Ishikawa (cell line): ENCODE data around the gene TTC34.

Experiments
- CEBPB ChIP-seq: IDR thresholded peaks from 2 replicates; pipeline ENCODE4 v1.6.1; 2012
- EP300 ChIP-seq: IDR thresholded peaks from 2 replicates; pipeline ENCODE4 v1.6.1; 2012; ENCODE audit warnings: borderline replicate concordance
- RAD21 ChIP-seq: IDR thresholded peaks from 2 replicates; pipeline ENCODE4 v1.6.1; 2012; ENCODE audit warnings: low read depth
- ZBTB7A ChIP-seq: IDR thresholded peaks from 2 replicates; pipeline ENCODE4 v1.6.1; 2012; ENCODE audit warnings: low read depth
- TF ChIP-seq, protein P1 (sequence below): IDR thresholded peaks from 2 replicates; pipeline ENCODE4 v1.6.1; 2012
- TF ChIP-seq, protein P2 (sequence below): IDR thresholded peaks from 2 replicates; pipeline ENCODE4 v1.6.1; 2012

DNA sequence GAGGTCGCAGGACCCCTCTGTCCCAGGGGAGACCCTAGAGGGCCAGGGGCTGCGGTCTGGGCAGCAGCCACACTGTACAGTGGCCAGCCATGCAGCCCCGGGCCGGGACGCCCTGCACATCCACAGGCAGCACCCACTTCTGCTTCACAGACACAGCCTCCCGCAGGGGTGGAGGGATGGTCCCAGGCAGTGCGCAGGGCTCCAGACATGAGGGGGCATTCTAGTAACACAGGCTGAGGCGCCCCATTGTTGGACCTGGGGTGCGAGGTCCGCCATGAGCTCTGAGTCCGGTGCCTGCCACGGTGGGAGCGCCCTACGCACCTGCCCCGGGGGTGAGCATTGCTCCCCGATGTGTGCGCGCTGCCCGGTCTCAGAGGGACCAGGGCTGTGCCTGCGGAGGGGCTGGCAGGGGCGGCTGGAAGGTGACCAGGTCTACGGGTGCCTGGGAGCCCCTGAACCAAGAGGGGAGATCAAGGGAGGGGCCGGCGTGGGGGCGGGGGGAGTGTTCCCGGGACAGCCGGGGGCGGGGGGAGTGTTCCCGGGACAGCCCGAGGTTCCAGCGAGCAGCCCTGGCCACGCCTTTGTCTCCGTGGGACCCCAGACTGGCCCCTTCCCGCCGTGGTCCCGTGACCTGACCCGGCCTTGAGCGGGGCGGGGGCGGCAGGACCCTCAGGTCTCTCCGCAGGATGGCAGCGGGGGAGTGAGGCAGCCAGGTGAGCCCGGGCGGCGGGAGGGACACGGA lies 173.1 kb downstream of the TTC34 start:
- TF ChIP-seq RAD21: no peak
- no peak for TF ChIP-seq EP300
- TF ChIP-seq, protein P1, sequence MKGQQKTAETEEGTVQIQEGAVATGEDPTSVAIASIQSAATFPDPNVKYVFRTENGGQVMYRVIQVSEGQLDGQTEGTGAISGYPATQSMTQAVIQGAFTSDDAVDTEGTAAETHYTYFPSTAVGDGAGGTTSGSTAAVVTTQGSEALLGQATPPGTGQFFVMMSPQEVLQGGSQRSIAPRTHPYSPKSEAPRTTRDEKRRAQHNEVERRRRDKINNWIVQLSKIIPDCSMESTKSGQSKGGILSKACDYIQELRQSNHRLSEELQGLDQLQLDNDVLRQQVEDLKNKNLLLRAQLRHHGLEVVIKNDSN: no peak
- no peak for TF ChIP-seq CEBPB
- no peak for TF ChIP-seq ZBTB7A
- TF ChIP-seq, protein P2, sequence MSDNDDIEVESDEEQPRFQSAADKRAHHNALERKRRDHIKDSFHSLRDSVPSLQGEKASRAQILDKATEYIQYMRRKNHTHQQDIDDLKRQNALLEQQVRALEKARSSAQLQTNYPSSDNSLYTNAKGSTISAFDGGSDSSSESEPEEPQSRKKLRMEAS: no peak
